Esophagus squamous epithelium (tissue), 5 donors: ENCODE measurements around the gene MRPS6. TPM values are rescaled to one million over a fixed set of nuclear protein-coding genes. Genes with fewer than 3 reads are reported as not detected.

Source experiments
- DNase-seq: peaks from one replicate; lab custom pipeline; 2025; lab: John Stamatoyannopoulos, UW
- H3K27ac ChIP-seq, 4 donors: fragments of 200-600 bp; sonication (generic); one replicate each; pipeline ENCODE4 v1.5.1; 2016 to 2019; ENCODE audit warnings: mild to moderate bottlenecking in 1 of 4
- H3K27me3 ChIP-seq, 4 donors: fragments of 200-600 bp; sonication (generic); 1 replicate in 3 of 4; 2 replicates in 1 of 4; pipeline versions ENCODE4 v1.5.1 to v1.6.0; 2017 to 2021; ENCODE audit warnings: antibody characterized with exemption in 1 of 4
- H3K36me3 ChIP-seq, 3 donors: fragments of 200-600 bp; sonication (generic); one replicate each; pipeline ENCODE4 v1.5.1; 2016 to 2019
- H3K4me1 ChIP-seq, 3 donors: fragments of 200-600 bp; sonication (generic); one replicate each; pipeline ENCODE4 v1.5.1; 2017 to 2019
- H3K4me3 ChIP-seq, 4 donors: fragments of 200-600 bp; sonication (generic); 1 replicate in 3 of 4; 2 replicates in 1 of 4; pipeline ENCODE4 v1.5.1; 2016 to 2019; ENCODE audit warnings: mild to moderate bottlenecking in 2 of 4, moderate library complexity in 1 of 4
- H3K9me3 ChIP-seq, 3 donors: fragments of 200-600 bp; sonication (generic); one replicate each; pipeline ENCODE4 v1.5.1; 2016 to 2019
- CTCF ChIP-seq, 6 experiments: fragments of 450-650 bp in 4 of 6; fragments of 200-600 bp in 2 of 6; sonication (generic) in 2 of 6; IDR thresholded peaks; one replicate each; pipeline ENCODE4 v1.5.1; 2016 to 2019; ENCODE audit warnings: antibody characterized with exemption in 6 of 6, mild to moderate bottlenecking in 4 of 6, moderate library complexity in 4 of 6
- POLR2A ChIP-seq, 4 donors: fragments of 450-650 bp; IDR thresholded peaks; one replicate each; pipeline ENCODE4 v1.6.1; 2017; ENCODE audit warnings: antibody characterized with exemption in 4 of 4, mild to moderate bottlenecking in 4 of 4, moderate library complexity in 3 of 4
- WGBS, 2 donors: methylation state at CpG; one replicate each; pipeline ENCODE4 v1.1.5; 2018; 5-methylcytosine and 5-hydroxymethylcytosine counted together
- intact Hi-C: fragments of 100-400 bp; cut with DNase I; formaldehyde crosslinking; loops from one replicate; pipeline ENCODE4 v1.15.0; 2022
- total RNA-seq, 4 donors: library from RNA; depleted of rRNA; stranded (reverse); fragments of >200 nt; gene quantifications; one replicate each; pipeline ENCODE4 v1.1.0, GENCODE V29; 2016
- donor health status: DM: yes; HTN: yes; CAD: no.

The MRPS6 gene
- total RNA-seq, 4 donors from 2014 or later, result 13.4 to 32.2 (median 20.1) TPM

- H3K36me3 ChIP-seq, result no peaks in the 10 kb centered on the region
- H3K27ac ChIP-seq, result no peak overlapping the region
- no peaks in the 10 kb centered on the region for H3K27me3 ChIP-seq
- H3K4me1 ChIP-seq, result peaks cover 0 to 9% (median 2%) of the 10 kb centered on the region in 3 donors
- TF ChIP-seq POLR2A (IDR thresholded peaks at IDR 0.05), result no peak
- no peak for TF ChIP-seq CTCF (IDR thresholded peaks at IDR 0.05)
- no peaks in the 10 kb centered on the region for H3K9me3 ChIP-seq
- 17 to 86% methylated on average over 1 of the region's 1 CpG for WGBS, 2 donors
- H3K4me3 ChIP-seq, result no peak overlapping the region
- intact Hi-C loops, result no loop called here
- DNase-seq, result no peak
These were observed 41.8 kb downstream of the MRPS6 start for GRCh38 chr21:34115160-34115559.

DNA sequence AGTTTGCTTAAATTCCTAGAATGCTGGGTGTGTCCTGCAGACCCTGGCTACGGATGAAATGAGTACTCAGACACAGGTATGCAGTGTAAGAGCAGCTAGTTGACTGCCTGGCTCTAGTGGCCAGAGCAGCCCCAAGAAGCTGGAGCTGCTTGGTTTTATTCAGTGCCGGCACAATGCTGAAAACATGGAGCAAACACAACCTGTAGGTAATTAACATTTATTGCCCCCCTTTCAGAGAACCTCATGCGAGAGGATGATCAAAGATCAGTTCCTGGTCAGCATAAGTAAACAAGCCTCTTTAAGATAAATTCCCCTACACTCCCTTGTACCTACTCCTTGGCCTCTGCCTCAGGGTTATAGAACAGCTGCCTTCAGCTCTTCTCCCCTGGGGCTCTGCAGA lies 43.2 kb downstream of the MRPS6 start:
- no peak overlapping the region for H3K4me3 ChIP-seq
- 82 to 93% methylated on average over 3 of the region's 3 CpGs for WGBS, 2 donors
- H3K9me3 ChIP-seq, result no peaks in the 10 kb centered on the region
- H3K4me1 ChIP-seq, result peaks cover 0 to 9% (median 2%) of the 10 kb centered on the region in 3 donors
- intact Hi-C loops, result no loop called here
- no peaks in the 10 kb centered on the region for H3K36me3 ChIP-seq
- DNase-seq, result no peak
- H3K27me3 ChIP-seq, result no peaks in the 10 kb centered on the region
- H3K27ac ChIP-seq, result no peak overlapping the region
- no peak for TF ChIP-seq POLR2A (IDR thresholded peaks at IDR 0.05)
- no peak for TF ChIP-seq CTCF (IDR thresholded peaks at IDR 0.05)

DNA sequence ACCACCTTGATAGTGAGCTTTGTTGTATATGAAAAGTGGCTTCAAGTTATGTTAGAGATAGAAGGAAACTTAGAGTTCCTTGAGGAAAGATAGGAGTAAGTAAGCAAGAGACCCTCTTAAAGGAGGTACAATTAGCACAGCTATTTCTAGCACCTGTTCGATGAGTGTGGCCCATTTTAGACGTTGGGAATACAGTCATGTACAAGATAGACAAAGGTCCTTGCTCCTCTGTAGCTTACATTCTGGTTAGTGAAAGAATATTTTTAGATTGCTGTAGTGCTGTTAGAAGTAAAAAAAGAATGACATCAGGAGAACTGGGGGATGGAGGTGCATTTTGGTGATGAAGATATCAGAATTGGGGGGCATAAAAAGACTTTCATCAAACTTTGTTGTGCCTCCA lies 47.5 kb downstream of the MRPS6 start:
- TF ChIP-seq POLR2A (IDR thresholded peaks at IDR 0.05) (no peak), CTCF (IDR thresholded peaks at IDR 0.05) (no peak)
- Histone ChIP-seq H3K9me3 (no peaks in the 10 kb centered on the region), H3K4me3 (no peak overlapping the region), H3K27me3 (no peaks in the 10 kb centered on the region), H3K27ac (no peak overlapping the region), H3K4me1 (peaks cover 0 to 8% (median 0%) of the 10 kb centered on the region in 3 donors), H3K36me3 (peaks cover 0 to 7% (median 0%) of the 10 kb centered on the region in 3 donors)
- 87 to 92% methylated on average over 2 of the region's 2 CpGs for WGBS, 2 donors
- no peak for DNase-seq
- intact Hi-C loops, result no loop called here

DNA sequence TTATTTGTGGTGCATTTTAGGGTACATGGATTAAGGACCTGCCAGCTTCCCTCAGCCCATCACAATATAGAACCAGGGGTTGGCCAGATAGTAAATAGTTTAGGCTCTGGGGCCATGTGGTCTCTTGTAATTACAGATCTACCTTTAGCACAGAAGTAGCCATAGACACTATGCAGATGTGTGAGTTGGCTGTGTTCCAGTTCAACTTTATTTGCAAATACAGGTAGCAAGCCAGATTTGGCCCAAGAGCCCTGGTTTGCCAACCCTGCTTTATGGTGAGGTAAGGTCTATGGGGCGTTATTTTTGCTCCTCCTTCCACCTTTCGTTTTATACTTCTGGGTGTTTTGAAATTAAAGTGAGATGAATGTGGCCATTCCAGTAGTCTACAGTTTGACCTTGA lies 48.7 kb downstream of the MRPS6 start:
- Histone ChIP-seq H3K27me3 (no peaks in the 10 kb centered on the region), H3K4me1 (peaks cover 0 to 19% (median 5%) of the 10 kb centered on the region in 3 donors), H3K9me3 (no peaks in the 10 kb centered on the region), H3K4me3 (no peak overlapping the region), H3K36me3 (peaks cover 0 to 19% (median 0%) of the 10 kb centered on the region in 3 donors), H3K27ac (no peak overlapping the region)
- DNase-seq, result no peak
- TF ChIP-seq CTCF (IDR thresholded peaks at IDR 0.05) (no peak), POLR2A (IDR thresholded peaks at IDR 0.05) (no peak)
- 72 to 92% methylated on average over 2 of the region's 2 CpGs for WGBS, 2 donors
- intact Hi-C loops, result no loop called here

- H3K36me3 ChIP-seq, result peaks cover 0 to 21% (median 0%) of the 10 kb centered on the region in 3 donors
- intact Hi-C loops, result no loop called here
- no peak for TF ChIP-seq POLR2A (IDR thresholded peaks at IDR 0.05)
- TF ChIP-seq CTCF (IDR thresholded peaks at IDR 0.05), result no peak
- no peak overlapping the region for H3K4me3 ChIP-seq
- 85 to 92% methylated on average over 8 of the region's 8 CpGs for WGBS, 2 donors
- no peak for DNase-seq
- H3K27ac ChIP-seq, result no peak overlapping the region
- H3K4me1 ChIP-seq, result peaks cover 0 to 27% (median 15%) of the 10 kb centered on the region in 3 donors
- no peaks in the 10 kb centered on the region for H3K9me3 ChIP-seq
- no peaks in the 10 kb centered on the region for H3K27me3 ChIP-seq
These were observed 50.2 kb downstream of the MRPS6 start for GRCh38 chr21:34123609-34124008.
